Measurements from ENCODE around the gene LRBA.

Gene LRBA

GRCh38 chr4:150714462-150715438 lies 300.3 kb downstream of the LRBA start:
- H3K4me1 Mint-ChIP-seq = peaks cover 10% of the 10 kb centered on the region
- no peaks in the 10 kb centered on the region for H3K9me3 Mint-ChIP-seq
- no peak overlapping the region for H3K4me3 Mint-ChIP-seq
- no peaks in the 10 kb centered on the region for H3K27me3 Mint-ChIP-seq
- no peak overlapping the region for H3K27ac Mint-ChIP-seq
- peaks cover 15% of the 10 kb centered on the region for H3K36me3 Mint-ChIP-seq
- no peak for ATAC-seq

GRCh38 chr4:150713251-150713650 lies 301.8 kb downstream of the LRBA start:
- peaks cover 7% of the 10 kb centered on the region for H3K36me3 Mint-ChIP-seq
- ATAC-seq = no peak
- no peaks in the 10 kb centered on the region for H3K9me3 Mint-ChIP-seq
- peaks cover 6% of the 10 kb centered on the region for H3K4me1 Mint-ChIP-seq
- no peaks in the 10 kb centered on the region for H3K27me3 Mint-ChIP-seq
- no peak overlapping the region for H3K27ac Mint-ChIP-seq
- no peak overlapping the region for H3K4me3 Mint-ChIP-seq

GRCh38 chr4:150710770-150711375 lies 304.2 kb downstream of the LRBA start:
- no peaks in the 10 kb centered on the region for H3K27me3 Mint-ChIP-seq
- peaks cover 7% of the 10 kb centered on the region for H3K36me3 Mint-ChIP-seq
- H3K27ac Mint-ChIP-seq = no peak overlapping the region
- ATAC-seq = no peak
- H3K4me1 Mint-ChIP-seq = peaks cover 6% of the 10 kb centered on the region
- no peaks in the 10 kb centered on the region for H3K9me3 Mint-ChIP-seq
- no peak overlapping the region for H3K4me3 Mint-ChIP-seq

- Mint-ChIP-seq H3K36me3 (peaks cover 7% of the 10 kb centered on the region), H3K9me3 (no peaks in the 10 kb centered on the region), H3K27me3 (no peaks in the 10 kb centered on the region), H3K4me1 (peaks cover 6% of the 10 kb centered on the region), H3K4me3 (no peak overlapping the region), H3K27ac (no peak overlapping the region)
- no peak for ATAC-seq
These were observed 307.1 kb downstream of the LRBA start for GRCh38 chr4:150708004-150708403.

GRCh38 chr4:150699599-150699998 lies 315.5 kb downstream of the LRBA start:
- H3K4me1 Mint-ChIP-seq = peaks cover 5% of the 10 kb centered on the region
- ATAC-seq = no peak
- no peak overlapping the region for H3K4me3 Mint-ChIP-seq
- no peaks in the 10 kb centered on the region for H3K9me3 Mint-ChIP-seq
- no peak overlapping the region for H3K27ac Mint-ChIP-seq
- peaks cover 19% of the 10 kb centered on the region for H3K36me3 Mint-ChIP-seq
- no peaks in the 10 kb centered on the region for H3K27me3 Mint-ChIP-seq

- Mint-ChIP-seq H3K4me1 (peaks cover 5% of the 10 kb centered on the region), H3K27me3 (no peaks in the 10 kb centered on the region), H3K9me3 (no peaks in the 10 kb centered on the region), H3K27ac (no peak overlapping the region), H3K36me3 (peaks cover 28% of the 10 kb centered on the region), H3K4me3 (no peak overlapping the region)
- no peak for ATAC-seq
These were observed 319.9 kb downstream of the LRBA start for GRCh38 chr4:150695162-150695561.

GRCh38 chr4:150694438-150694837 lies 320.6 kb downstream of the LRBA start:
- no peak for ATAC-seq
- Mint-ChIP-seq H3K4me3 (no peak overlapping the region), H3K27ac (no peak overlapping the region), H3K36me3 (peaks cover 32% of the 10 kb centered on the region), H3K9me3 (no peaks in the 10 kb centered on the region), H3K27me3 (no peaks in the 10 kb centered on the region), H3K4me1 (peaks cover 5% of the 10 kb centered on the region)

- peaks cover 38% of the 10 kb centered on the region for H3K36me3 Mint-ChIP-seq
- no peak overlapping the region for H3K27ac Mint-ChIP-seq
- no peaks in the 10 kb centered on the region for H3K9me3 Mint-ChIP-seq
- H3K4me1 Mint-ChIP-seq = peaks cover 6% of the 10 kb centered on the region
- no peaks in the 10 kb centered on the region for H3K27me3 Mint-ChIP-seq
- no peak for ATAC-seq
- H3K4me3 Mint-ChIP-seq = no peak overlapping the region
These were observed 331.2 kb downstream of the LRBA start for GRCh38 chr4:150683775-150684350.

GRCh38 chr4:150682126-150682525 lies 333.0 kb downstream of the LRBA start:
- Mint-ChIP-seq H3K9me3 (no peaks in the 10 kb centered on the region), H3K4me3 (no peak overlapping the region), H3K4me1 (peaks cover 6% of the 10 kb centered on the region), H3K27me3 (no peaks in the 10 kb centered on the region), H3K27ac (no peak overlapping the region), H3K36me3 (peaks cover 32% of the 10 kb centered on the region)
- ATAC-seq = no peak

GRCh38 chr4:150681063-150681462 lies 334.0 kb downstream of the LRBA start:
- no peak overlapping the region for H3K4me3 Mint-ChIP-seq
- no peaks in the 10 kb centered on the region for H3K9me3 Mint-ChIP-seq
- no peak overlapping the region for H3K27ac Mint-ChIP-seq
- peaks cover 39% of the 10 kb centered on the region for H3K36me3 Mint-ChIP-seq
- no peak for ATAC-seq
- H3K27me3 Mint-ChIP-seq = no peaks in the 10 kb centered on the region
- H3K4me1 Mint-ChIP-seq = peaks cover 6% of the 10 kb centered on the region

GRCh38 chr4:150680651-150681050 lies 334.4 kb downstream of the LRBA start:
- H3K27ac Mint-ChIP-seq = no peak overlapping the region
- H3K4me1 Mint-ChIP-seq = peaks cover 6% of the 10 kb centered on the region
- H3K9me3 Mint-ChIP-seq = no peaks in the 10 kb centered on the region
- H3K4me3 Mint-ChIP-seq = no peak overlapping the region
- H3K27me3 Mint-ChIP-seq = no peaks in the 10 kb centered on the region
- no peak for ATAC-seq
- peaks cover 36% of the 10 kb centered on the region for H3K36me3 Mint-ChIP-seq

- no peak overlapping the region for H3K4me3 Mint-ChIP-seq
- H3K4me1 Mint-ChIP-seq = peaks cover 6% of the 10 kb centered on the region
- ATAC-seq = no peak
- peaks cover 32% of the 10 kb centered on the region for H3K36me3 Mint-ChIP-seq
- no peaks in the 10 kb centered on the region for H3K27me3 Mint-ChIP-seq
- H3K27ac Mint-ChIP-seq = no peak overlapping the region
- no peaks in the 10 kb centered on the region for H3K9me3 Mint-ChIP-seq
These were observed 335.2 kb downstream of the LRBA start for GRCh38 chr4:150679765-150680343.

- H3K4me1 Mint-ChIP-seq = peaks cover 6% of the 10 kb centered on the region
- H3K27me3 Mint-ChIP-seq = no peaks in the 10 kb centered on the region
- no peaks in the 10 kb centered on the region for H3K9me3 Mint-ChIP-seq
- peaks cover 32% of the 10 kb centered on the region for H3K36me3 Mint-ChIP-seq
- no peak overlapping the region for H3K27ac Mint-ChIP-seq
- H3K4me3 Mint-ChIP-seq = no peak overlapping the region
- ATAC-seq = no peak
These were observed 335.9 kb downstream of the LRBA start for GRCh38 chr4:150679018-150679764.

- no peaks in the 10 kb centered on the region for H3K9me3 Mint-ChIP-seq
- no peak for ATAC-seq
- H3K4me3 Mint-ChIP-seq = no peak overlapping the region
- no peaks in the 10 kb centered on the region for H3K27me3 Mint-ChIP-seq
- no peak overlapping the region for H3K27ac Mint-ChIP-seq
- peaks cover 14% of the 10 kb centered on the region for H3K36me3 Mint-ChIP-seq
- H3K4me1 Mint-ChIP-seq = no peaks in the 10 kb centered on the region
These were observed 341.3 kb downstream of the LRBA start for GRCh38 chr4:150673793-150674192.

- H3K36me3 Mint-ChIP-seq = peaks cover 28% of the 10 kb centered on the region
- ATAC-seq = no peak
- H3K27me3 Mint-ChIP-seq = no peaks in the 10 kb centered on the region
- no peak overlapping the region for H3K4me3 Mint-ChIP-seq
- no peaks in the 10 kb centered on the region for H3K9me3 Mint-ChIP-seq
- no peak overlapping the region for H3K27ac Mint-ChIP-seq
- H3K4me1 Mint-ChIP-seq = no peaks in the 10 kb centered on the region
These were observed 346.3 kb downstream of the LRBA start for GRCh38 chr4:150668824-150669223.
